ENCODE measurements around the gene IGF1R.

The IGF1R gene

DNA sequence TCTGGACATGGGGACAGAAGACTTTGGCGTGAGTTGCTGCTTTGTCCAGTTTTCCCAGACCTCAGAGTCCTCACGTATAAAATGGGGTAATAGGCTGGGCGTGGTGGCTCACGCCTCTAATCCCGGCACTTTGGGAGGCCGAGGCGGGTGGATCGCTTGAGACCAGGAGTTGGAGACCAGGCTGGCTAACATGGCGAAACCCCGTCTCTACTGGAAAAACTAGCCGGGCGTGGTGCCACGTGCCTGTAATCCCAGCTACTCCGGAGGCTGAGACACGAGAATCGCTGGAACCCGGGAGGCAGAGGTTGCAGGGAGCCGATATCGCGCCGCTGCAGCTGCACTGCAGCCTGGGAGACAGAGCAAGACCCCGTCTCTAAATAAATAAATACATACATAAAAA is 22.7 kb upstream of the IGF1R start:
- Mint-ChIP-seq H3K36me3 (ENCODE audit: low read depth) (no peaks in the 10 kb centered on the region), H3K4me1 (ENCODE audit: low read depth) (no peaks in the 10 kb centered on the region), H3K27me3 (peaks cover 29% of the 10 kb centered on the region), H3K4me3 (no peak overlapping the region), H3K27ac (no peak overlapping the region), H3K9me3 (no peaks in the 10 kb centered on the region)
- intact Hi-C loops (cut with micrococcal nuclease): no loop called here

- H3K27me3 Mint-ChIP-seq: peaks cover 27% of the 10 kb centered on the region
- H3K9me3 Mint-ChIP-seq: no peaks in the 10 kb centered on the region
- intact Hi-C loops (cut with micrococcal nuclease): no loop called here
- no peak overlapping the region for H3K27ac Mint-ChIP-seq
- no peaks in the 10 kb centered on the region for H3K36me3 Mint-ChIP-seq (ENCODE audit: low read depth)
- no peaks in the 10 kb centered on the region for H3K4me1 Mint-ChIP-seq (ENCODE audit: low read depth)
- no peak overlapping the region for H3K4me3 Mint-ChIP-seq
These were observed 22.2 kb upstream of the IGF1R start for GRCh38 chr15:98626153-98626552.

- no peak overlapping the region for H3K4me3 Mint-ChIP-seq
- H3K9me3 Mint-ChIP-seq: no peaks in the 10 kb centered on the region
- H3K4me1 Mint-ChIP-seq (ENCODE audit: low read depth): no peaks in the 10 kb centered on the region
- intact Hi-C loops (cut with micrococcal nuclease): no loop called here
- H3K27ac Mint-ChIP-seq: no peak overlapping the region
- no peaks in the 10 kb centered on the region for H3K36me3 Mint-ChIP-seq (ENCODE audit: low read depth)
- peaks cover 19% of the 10 kb centered on the region for H3K27me3 Mint-ChIP-seq
These were observed 20.1 kb upstream of the IGF1R start for GRCh38 chr15:98628216-98628615.

DNA sequence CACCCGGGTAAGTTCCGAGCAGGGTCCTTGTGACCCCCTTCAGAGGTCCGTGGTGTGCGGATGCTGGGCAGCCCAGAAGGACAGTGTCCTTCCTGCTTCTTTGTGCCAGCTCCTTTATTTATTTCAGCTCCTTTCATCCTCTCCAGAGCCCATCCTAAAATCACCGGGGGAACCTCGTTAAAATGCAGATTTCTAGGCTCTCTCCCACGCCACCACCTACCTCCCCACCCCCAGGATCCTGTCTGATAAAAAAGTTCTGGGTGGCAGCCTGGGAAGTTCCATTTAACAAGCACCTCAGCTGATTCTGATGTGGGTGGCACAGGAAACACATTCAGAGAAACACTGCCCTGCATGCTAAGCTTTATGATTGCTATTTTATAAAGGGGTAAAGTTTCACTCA is 12.5 kb upstream of the IGF1R start:
- H3K27me3 Mint-ChIP-seq: peaks cover 3% of the 10 kb centered on the region
- H3K9me3 Mint-ChIP-seq: no peaks in the 10 kb centered on the region
- H3K4me3 Mint-ChIP-seq: no peak overlapping the region
- H3K36me3 Mint-ChIP-seq (ENCODE audit: low read depth): no peaks in the 10 kb centered on the region
- intact Hi-C loops (cut with micrococcal nuclease): no loop called here
- no peak overlapping the region for H3K27ac Mint-ChIP-seq
- no peaks in the 10 kb centered on the region for H3K4me1 Mint-ChIP-seq (ENCODE audit: low read depth)

DNA sequence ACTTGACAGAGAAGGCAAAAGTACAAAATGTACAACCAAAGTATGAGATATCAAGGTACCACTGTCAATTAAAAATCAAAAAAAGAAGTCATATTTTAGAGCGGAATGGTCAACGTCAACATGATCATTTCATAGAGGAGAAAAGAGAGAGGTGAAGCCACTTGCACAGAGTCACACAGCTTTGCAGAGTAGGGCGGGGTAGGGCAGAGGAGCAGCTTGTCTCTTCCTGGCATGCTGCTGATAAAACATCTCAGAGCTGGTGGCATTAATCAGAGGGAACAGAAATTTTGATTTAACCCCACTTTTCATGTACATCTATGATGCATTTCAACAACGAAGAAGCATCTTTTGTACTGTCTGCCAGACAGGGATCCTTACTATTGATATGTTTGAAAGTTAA is 5.2 kb upstream of the IGF1R start:
- Mint-ChIP-seq H3K4me1 (ENCODE audit: low read depth) (no peaks in the 10 kb centered on the region), H3K27me3 (peaks cover 30% of the 10 kb centered on the region), H3K36me3 (ENCODE audit: low read depth) (peaks cover under 1% of the 10 kb centered on the region), H3K9me3 (no peaks in the 10 kb centered on the region), H3K4me3 (no peak overlapping the region), H3K27ac (no peak overlapping the region)
- intact Hi-C loops (cut with micrococcal nuclease): loop anchor here (10.0 kb wide), 1 partner anchor 412 kb away; no protein-coding TSS in a partner anchor

DNA sequence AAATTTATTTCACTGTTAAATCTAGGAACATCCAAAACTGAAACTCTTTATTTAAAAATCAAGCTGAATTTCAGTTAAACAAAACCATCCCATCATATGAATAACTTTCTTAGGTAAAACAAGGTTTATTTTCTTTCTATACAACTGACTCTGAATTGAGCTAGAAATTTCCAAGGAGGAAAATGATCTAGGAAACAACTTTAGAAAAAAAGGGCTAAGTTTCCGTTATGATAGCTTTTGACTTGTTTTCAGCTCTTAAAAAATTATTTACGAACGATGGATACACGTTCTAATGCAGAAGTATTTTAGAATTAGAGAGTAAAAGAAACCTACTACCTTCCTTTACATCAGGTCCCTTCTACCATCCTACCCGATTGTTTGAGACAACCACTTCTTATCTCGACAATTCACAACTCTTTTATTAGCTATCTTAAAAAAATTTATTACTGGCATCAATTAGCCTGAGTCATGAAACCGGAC is 1.8 kb upstream of the IGF1R start:
- intact Hi-C loops (cut with micrococcal nuclease): loop anchor here (10.0 kb wide), 1 partner anchor 408 kb away; no protein-coding TSS in a partner anchor
- peak overlapping the region; percentile 77 for H3K4me3 Mint-ChIP-seq
- peaks cover 45% of the 10 kb centered on the region for H3K27me3 Mint-ChIP-seq
- peaks cover 17% of the 10 kb centered on the region for H3K36me3 Mint-ChIP-seq (ENCODE audit: low read depth)
- peaks cover 15% of the 10 kb centered on the region for H3K4me1 Mint-ChIP-seq (ENCODE audit: low read depth)
- no peaks in the 10 kb centered on the region for H3K9me3 Mint-ChIP-seq
- no peak overlapping the region for H3K27ac Mint-ChIP-seq

DNA sequence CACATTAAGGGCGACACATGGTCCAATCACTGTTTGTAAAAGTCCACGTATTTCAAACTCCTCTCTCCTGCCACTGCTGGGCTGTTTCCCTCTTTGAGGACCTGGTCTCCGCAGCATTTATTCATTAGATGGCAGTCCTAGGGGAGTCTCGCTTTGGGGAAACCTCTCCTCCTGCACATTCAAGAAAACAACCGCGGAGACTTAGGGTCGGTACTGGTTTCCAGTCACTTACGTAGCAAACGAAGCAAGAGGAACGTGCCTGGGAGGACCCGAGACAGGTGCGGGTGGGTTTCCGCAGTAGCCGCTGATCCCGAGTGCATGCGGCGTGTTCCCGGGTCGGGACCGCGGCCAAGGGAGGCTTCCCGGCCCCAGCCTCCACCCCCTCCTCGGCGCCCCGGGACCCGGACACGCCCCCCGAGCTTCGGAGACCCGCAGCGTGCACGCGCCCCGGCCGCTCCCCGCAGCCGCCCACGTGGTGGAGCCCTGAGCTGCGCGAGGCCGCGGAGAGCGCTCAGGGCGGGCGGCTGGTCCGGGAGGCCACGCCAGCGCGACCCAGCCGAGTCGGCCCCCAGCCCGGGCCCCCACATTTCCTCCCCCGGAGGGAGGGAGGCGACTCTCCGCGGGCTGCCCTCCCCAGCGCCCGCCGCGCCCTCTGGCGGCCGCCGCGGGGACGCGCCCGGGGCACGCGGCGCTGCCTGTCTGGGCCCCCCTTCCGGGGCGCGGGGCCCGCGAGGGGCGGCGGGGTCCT is 1.1 kb upstream of the IGF1R start:
- Mint-ChIP-seq H3K4me3 (peak overlapping the region; percentile 77), H3K9me3 (no peaks in the 10 kb centered on the region), H3K27me3 (peaks cover 51% of the 10 kb centered on the region), H3K36me3 (ENCODE audit: low read depth) (peaks cover 17% of the 10 kb centered on the region), H3K27ac (peak overlapping the region; percentile 89), H3K4me1 (ENCODE audit: low read depth) (peaks cover 21% of the 10 kb centered on the region)
- intact Hi-C loops (cut with micrococcal nuclease): loop anchor here (10.0 kb wide), 1 partner anchor 408 kb away; no protein-coding TSS in a partner anchor

GRCh38 chr15:98648654-98649471 is 524 bp downstream of the IGF1R start:
- H3K4me1 Mint-ChIP-seq (ENCODE audit: low read depth): peaks cover 33% of the 10 kb centered on the region
- H3K36me3 Mint-ChIP-seq (ENCODE audit: low read depth): peaks cover 17% of the 10 kb centered on the region
- peak overlapping the region; percentile 89 for H3K27ac Mint-ChIP-seq
- H3K27me3 Mint-ChIP-seq: peaks cover 51% of the 10 kb centered on the region
- intact Hi-C loops (cut with micrococcal nuclease): loop anchor here (1.0 to 10.0 kb wide), 2 partner anchors 204 to 406 kb away; no protein-coding TSS in a partner anchor
- no peaks in the 10 kb centered on the region for H3K9me3 Mint-ChIP-seq
- peak overlapping the region; percentile 93 for H3K4me3 Mint-ChIP-seq

DNA sequence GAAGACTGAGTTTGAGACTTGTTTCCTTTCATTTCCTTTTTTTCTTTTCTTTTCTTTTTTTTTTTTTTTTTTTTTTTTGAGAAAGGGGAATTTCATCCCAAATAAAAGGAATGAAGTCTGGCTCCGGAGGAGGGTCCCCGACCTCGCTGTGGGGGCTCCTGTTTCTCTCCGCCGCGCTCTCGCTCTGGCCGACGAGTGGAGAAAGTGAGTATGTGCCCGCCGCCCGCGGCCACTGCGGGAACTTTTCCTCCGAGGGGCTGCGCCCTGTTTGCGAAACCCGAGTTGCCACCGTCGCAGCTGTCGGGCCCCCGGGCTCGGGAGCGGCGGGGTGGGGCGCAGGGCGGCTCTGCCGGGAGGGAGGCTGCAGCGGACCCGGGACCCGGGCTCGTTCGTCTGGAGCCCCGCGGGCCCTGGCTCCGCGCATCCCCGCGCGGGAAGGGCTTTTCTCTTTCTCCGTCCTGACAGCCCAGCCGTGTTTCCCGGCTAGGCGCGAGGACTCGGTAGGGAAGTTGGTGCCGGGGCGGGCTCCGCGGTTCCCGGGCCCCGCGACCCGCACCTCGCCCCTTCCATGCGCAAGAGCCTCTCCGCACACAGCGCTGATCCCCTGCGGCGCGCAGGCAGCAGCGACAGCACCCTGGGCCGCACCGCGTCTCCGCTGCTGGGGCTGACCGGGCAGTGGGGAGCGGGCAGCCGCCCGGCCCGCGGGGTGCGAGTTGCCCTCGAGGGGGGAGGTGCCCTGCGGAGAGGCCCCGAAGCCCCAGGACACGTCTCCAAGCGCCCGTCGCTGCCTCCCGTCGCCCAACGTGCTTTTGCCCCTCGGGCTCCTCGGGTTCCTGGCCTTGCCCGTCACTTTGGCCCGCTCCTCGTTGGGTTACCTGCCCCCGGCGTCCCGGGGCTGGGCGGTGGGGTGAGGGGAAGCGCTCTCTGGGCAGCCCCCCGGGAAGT is 1.4 kb downstream of the IGF1R start:
- intact Hi-C loops (cut with micrococcal nuclease): loop anchor here (5.0 to 10.0 kb wide), 2 partner anchors 405 to 603 kb away; partner anchors contain the start of gene LRRC28
- Mint-ChIP-seq H3K4me3 (peak overlapping the region; percentile 91), H3K36me3 (ENCODE audit: low read depth) (peaks cover 17% of the 10 kb centered on the region), H3K4me1 (ENCODE audit: low read depth) (peaks cover 41% of the 10 kb centered on the region), H3K27ac (peak overlapping the region; percentile 89), H3K9me3 (no peaks in the 10 kb centered on the region), H3K27me3 (peaks cover 50% of the 10 kb centered on the region)

- Mint-ChIP-seq H3K4me1 (ENCODE audit: low read depth) (peaks cover 43% of the 10 kb centered on the region), H3K36me3 (ENCODE audit: low read depth) (peaks cover 17% of the 10 kb centered on the region), H3K27me3 (peaks cover 46% of the 10 kb centered on the region), H3K9me3 (no peaks in the 10 kb centered on the region), H3K4me3 (peak overlapping the region; percentile 91), H3K27ac (peak overlapping the region; percentile 72)
- intact Hi-C loops (cut with micrococcal nuclease): loop anchor here (5.0 kb wide), 1 partner anchor 602 kb away; the partner anchor contains the start of gene LRRC28
These were observed 2.2 kb downstream of the IGF1R start for GRCh38 chr15:98650417-98651035.

GRCh38 chr15:98651036-98651481 is 2.7 kb downstream of the IGF1R start:
- peak overlapping the region; percentile 91 for H3K4me3 Mint-ChIP-seq
- H3K36me3 Mint-ChIP-seq (ENCODE audit: low read depth): peaks cover 17% of the 10 kb centered on the region
- peak overlapping the region; percentile 72 for H3K27ac Mint-ChIP-seq
- peaks cover 43% of the 10 kb centered on the region for H3K4me1 Mint-ChIP-seq (ENCODE audit: low read depth)
- H3K9me3 Mint-ChIP-seq: no peaks in the 10 kb centered on the region
- H3K27me3 Mint-ChIP-seq: peaks cover 41% of the 10 kb centered on the region
- intact Hi-C loops (cut with micrococcal nuclease): loop anchor here (5.0 kb wide), 1 partner anchor 601 kb away; the partner anchor contains the start of gene LRRC28

DNA sequence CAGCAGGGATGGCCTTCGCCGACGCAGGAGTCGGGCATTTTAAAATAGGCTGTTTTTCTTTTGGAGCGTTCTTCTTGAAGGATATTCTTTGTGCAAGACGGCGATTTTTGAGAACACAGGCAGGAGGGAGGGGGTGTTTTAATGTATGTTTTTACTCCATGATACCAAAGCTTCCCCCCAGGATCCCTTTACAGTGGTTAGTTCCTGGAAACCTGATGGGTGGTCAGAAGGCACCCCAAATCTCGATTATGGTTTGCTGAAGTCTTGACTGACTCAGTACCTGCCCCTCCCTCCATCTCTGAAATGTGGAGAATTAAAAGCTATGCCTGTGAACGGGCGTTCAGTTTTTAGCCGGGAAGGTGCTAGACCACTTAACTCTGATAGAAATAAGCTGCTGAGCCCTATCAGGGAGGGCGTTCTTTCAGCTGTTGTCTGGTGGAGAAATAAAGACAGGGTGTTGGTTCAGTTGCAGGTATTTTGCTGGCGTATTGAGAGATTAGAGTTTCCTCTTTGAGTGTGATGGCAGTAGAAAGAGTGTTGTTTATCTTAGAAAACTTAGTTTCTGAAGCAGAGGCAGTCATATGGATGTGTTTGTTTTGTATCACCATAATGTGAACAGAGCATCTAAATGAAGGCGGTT is 3.4 kb downstream of the IGF1R start:
- H3K27me3 Mint-ChIP-seq: peaks cover 40% of the 10 kb centered on the region
- H3K36me3 Mint-ChIP-seq (ENCODE audit: low read depth): peaks cover 17% of the 10 kb centered on the region
- peak overlapping the region; percentile 72 for H3K27ac Mint-ChIP-seq
- intact Hi-C loops (cut with micrococcal nuclease): loop anchor here (5.0 kb wide), 1 partner anchor 601 kb away; the partner anchor contains the start of gene LRRC28
- peak overlapping the region; percentile 91 for H3K4me3 Mint-ChIP-seq
- H3K9me3 Mint-ChIP-seq: no peaks in the 10 kb centered on the region
- H3K4me1 Mint-ChIP-seq (ENCODE audit: low read depth): peaks cover 43% of the 10 kb centered on the region
